T-helper 1 cell (primary cell): ENCODE data around the gene DCDC2.
A peak's percentile ranks its signal among the peaks of the same experiment; 100 is the strongest.
"Not testable (repeated sequence)": the region's sequence is repeated elsewhere in the genome, so short reads cannot be mapped to it uniquely, and the experiment has no call there.

Experiments
- DNase-seq, 5 donors: peaks; one replicate each; pipeline ENCODE4 v3.0.0-alpha.2; 2012 to 2020

The DCDC2 gene

GRCh38 chr6:24323632-24324337, 34.1 kb downstream of the DCDC2 start:
- DNase-seq, result no peak

GRCh38 chr6:24322924-24323323, 34.9 kb downstream of the DCDC2 start:
- DNase-seq, result no peak

- DNase-seq, result not testable (repeated sequence)
Measured at GRCh38 chr6:24322446-24322845, 35.4 kb downstream of the DCDC2 start.

- no peak for DNase-seq
Measured at GRCh38 chr6:24321538-24322162, 36.2 kb downstream of the DCDC2 start.

GRCh38 chr6:24313251-24314141, 44.4 kb downstream of the DCDC2 start:
- DNase-seq, result no peak

- DNase-seq, result not testable (repeated sequence)
Measured at GRCh38 chr6:24311775-24312174, 46.1 kb downstream of the DCDC2 start.

GRCh38 chr6:24307881-24308280, 50.0 kb downstream of the DCDC2 start:
- DNase-seq, result no peak

- DNase-seq, result no peak
Measured at GRCh38 chr6:24306936-24307335, 50.9 kb downstream of the DCDC2 start.

GRCh38 chr6:24306038-24306437, 51.8 kb downstream of the DCDC2 start:
- DNase-seq, result no peak

GRCh38 chr6:24296944-24297343, 60.9 kb downstream of the DCDC2 start:
- no peak for DNase-seq

- not testable (repeated sequence) for DNase-seq
Measured at GRCh38 chr6:24293852-24294251, 64.0 kb downstream of the DCDC2 start.

GRCh38 chr6:24287239-24287638, 70.6 kb downstream of the DCDC2 start:
- no peak for DNase-seq

- DNase-seq, result no peak
Measured at GRCh38 chr6:24284006-24284405, 73.9 kb downstream of the DCDC2 start.

GRCh38 chr6:24283043-24283985, 74.5 kb downstream of the DCDC2 start:
- DNase-seq, result peak in 2 of 5 donors; percentile 5 to 28

- DNase-seq, result no peak
Measured at GRCh38 chr6:24274441-24275083, 83.3 kb downstream of the DCDC2 start.

GRCh38 chr6:24273096-24273870, 84.6 kb downstream of the DCDC2 start:
- no peak for DNase-seq

GRCh38 chr6:24272553-24272952, 85.3 kb downstream of the DCDC2 start:
- DNase-seq, result no peak

- no peak for DNase-seq
Measured at GRCh38 chr6:24272148-24272547, 85.7 kb downstream of the DCDC2 start.

- no peak for DNase-seq
Measured at GRCh38 chr6:24270011-24270410, 87.8 kb downstream of the DCDC2 start.

- DNase-seq, result not testable (repeated sequence)
Measured at GRCh38 chr6:24258214-24258613, 99.6 kb downstream of the DCDC2 start.

GRCh38 chr6:24257282-24257681, 100.6 kb downstream of the DCDC2 start:
- DNase-seq, result no peak
